HG03175 (cell line): ENCODE measurements around the gene CD300E.

Experiments
- ATAC-seq: cut with Tn5 transposase; IDR thresholded peaks from one replicate; pipeline ENCODE4 v1.9.1; 2021; ENCODE audit warnings: mild to moderate bottlenecking, moderate library complexity; ENCODE audit not compliant: unreplicated experiment

The CD300E gene

DNA sequence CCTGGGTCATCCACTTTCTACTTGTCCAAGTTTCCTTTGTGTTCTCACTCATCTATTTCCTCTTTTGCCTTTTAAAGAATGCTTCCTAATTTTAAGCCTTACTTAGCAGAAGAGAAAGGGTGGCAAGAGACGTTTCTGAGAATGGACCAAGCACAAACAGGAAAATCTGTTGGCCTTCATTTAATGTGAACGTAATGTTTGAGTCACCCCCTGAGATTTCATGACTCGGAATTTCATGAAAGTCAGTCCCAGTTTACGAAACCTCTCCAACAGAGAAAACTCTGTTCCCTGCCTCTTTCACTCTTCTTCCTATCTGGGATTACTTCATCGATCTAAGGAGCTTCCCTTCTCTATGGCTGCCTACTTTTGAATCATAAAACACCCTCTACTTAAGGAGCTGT is at the start of gene CD300E:
Gene CD300E (minus strand): TSS at position 46 of the 401 bp plus-strand sequence. CDS start 117 bp downstream, outside the sequence.
- ATAC-seq: no peak

DNA sequence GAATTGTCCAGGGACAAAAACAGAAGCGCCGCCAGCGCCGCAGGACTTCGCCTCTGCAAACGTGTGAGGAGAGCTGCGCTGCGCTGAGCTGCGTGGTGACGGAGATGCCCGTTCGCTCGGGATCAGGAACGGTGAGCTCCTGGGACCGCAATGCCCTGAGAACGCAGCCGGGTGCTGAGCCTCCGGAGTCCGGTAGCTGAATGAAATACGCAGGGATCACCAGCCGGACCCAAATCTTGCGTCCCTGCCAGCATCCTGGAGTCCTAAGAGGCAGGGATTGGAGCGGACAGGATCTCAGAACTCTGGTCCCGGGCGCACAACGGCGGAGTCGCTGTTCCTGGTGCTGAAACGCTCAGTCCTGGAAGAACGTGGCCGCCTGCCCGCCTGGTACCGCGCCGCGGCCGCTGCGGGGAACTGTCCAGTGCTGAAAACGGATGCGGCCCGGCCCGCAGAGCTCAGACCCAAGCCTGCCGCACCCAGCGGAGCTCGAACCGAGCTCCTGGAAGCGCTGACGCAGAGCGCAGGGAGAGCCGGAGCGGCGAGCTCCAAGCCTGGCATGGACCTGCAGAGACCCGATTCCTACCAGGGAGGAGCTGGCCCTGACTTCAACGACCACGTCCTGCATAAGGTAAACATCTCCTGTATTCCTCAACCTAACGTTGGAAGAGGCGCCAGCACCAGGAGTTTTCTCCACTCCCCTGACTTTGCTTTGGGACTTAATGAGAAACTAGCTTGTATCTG is 47.7 kb upstream of the CD300E start:
- no peak for ATAC-seq

DNA sequence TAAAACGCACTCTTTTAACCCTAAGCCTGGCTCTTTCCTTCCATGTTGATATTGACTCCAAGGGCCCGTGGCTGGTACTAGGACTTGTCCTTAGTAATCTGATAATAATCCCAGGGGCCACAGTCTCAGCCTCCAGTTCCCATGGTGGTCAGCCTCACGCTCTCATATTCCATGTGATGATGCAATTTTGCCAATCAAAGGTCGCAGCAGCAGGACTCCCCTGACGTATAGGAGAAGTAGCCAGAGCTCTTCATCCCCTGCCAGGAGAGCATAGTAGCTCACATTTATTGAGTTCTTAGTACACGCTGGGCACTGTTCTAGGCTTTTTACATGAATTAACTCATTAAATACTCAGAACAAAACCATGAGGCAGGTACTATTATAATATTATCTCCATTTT is 46.8 kb upstream of the CD300E start:
- ATAC-seq: no peak

DNA sequence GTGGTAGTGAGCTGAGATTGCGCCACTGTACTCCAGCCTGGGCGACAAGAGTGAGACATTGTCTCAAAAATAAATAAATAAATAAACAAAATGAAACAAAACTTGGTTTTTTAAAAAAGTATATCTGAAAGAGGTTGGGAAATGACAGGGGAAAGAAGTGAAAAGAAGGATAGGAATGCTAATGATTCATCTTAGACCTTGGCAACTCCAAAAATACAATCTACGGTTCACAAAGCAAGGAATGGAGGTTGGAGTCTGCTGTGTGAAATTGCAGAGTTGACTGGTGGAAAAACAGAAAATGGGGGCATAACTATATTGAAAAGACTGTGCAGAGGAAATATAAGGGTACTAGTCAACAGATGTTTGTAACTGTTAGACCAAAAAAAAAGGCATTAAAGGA is 40.0 kb upstream of the CD300E start:
- no peak for ATAC-seq

GRCh38 chr17:74659889-74660288 is 36.4 kb upstream of the CD300E start:
- no peak for ATAC-seq

DNA sequence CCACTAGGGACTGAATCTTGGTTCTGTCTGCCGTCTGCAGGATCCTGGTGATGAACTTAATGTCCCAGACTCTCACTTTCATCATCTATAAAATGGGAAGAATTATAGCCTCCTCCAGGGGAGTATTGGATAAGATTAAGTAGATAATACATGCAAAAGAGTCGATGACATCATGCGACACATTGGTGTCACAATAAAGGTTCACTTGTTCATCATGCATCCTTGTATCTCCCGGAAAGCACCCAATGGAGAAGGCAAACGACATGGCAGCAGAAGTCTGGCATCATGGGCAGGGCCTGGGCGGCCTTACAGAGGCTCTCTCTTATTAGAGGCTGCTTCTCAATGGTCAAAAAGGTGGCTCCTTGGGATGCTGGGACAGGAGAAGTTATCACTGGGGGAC is 35.1 kb upstream of the CD300E start:
- no peak for ATAC-seq

GRCh38 chr17:74654742-74655141 is 31.2 kb upstream of the CD300E start:
- no peak for ATAC-seq

GRCh38 chr17:74652020-74652419 is 28.5 kb upstream of the CD300E start:
- no peak for ATAC-seq

GRCh38 chr17:74649909-74650308 is 26.4 kb upstream of the CD300E start:
- ATAC-seq: no peak

DNA sequence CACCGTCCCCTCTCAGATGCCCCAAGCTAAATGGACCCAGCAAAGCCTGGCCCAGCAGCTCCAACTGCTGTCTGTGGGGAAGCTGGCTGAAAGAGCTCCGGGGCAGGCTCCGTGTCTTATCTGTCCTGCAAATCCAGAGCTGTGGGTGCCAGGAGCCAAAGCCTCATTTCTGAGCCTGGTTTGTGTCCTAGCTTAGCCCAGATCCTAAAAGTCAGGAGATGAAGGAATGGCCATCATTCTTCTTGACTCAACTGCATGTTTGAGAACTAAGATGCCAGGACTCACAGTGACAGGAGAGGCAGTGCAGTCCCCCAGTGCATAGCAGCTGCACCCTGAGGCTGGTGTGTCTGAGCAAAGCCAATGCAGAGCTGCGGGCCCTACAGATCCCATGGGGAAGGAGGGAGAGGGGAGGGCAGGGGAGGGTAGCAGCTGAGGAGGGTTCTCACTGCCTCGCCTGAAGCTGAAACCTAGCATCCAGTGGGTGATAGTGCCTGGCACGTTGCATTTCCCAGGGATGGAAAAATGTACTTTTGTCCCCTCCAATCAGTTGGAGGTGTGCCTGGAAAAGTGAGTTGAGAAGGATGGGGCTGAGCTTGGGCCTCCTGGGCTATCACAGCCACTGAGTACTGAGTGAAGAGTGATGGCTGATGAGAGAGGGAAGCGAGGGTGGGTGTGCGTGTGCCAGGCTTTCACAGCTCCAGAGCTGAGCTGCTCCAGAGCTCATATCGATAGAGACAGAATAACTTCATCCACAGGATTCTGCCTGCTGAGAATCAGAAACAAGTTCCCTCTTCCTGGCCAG is 24.5 kb upstream of the CD300E start:
- ATAC-seq: no peak

DNA sequence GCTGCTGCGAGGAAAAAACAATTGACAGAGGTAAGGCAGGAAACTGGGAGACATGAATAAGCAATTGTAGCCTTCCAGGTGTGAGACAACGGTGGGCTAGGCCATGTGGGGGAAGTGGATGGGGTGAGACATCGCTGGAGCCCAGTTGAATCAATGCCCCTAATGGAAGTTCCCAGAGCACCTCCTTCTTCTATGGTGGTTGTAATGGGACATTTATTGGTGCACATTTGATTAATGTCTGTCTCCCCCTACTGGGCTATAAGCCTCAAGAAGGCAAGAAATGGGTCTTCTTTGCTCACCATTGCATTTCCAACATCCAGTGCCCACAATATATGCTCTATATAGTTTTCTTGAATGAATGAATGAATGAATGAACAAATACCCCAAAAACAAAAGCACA is 22.7 kb upstream of the CD300E start:
- ATAC-seq: no peak

GRCh38 chr17:74645010-74645409 is 21.5 kb upstream of the CD300E start:
- no peak for ATAC-seq

DNA sequence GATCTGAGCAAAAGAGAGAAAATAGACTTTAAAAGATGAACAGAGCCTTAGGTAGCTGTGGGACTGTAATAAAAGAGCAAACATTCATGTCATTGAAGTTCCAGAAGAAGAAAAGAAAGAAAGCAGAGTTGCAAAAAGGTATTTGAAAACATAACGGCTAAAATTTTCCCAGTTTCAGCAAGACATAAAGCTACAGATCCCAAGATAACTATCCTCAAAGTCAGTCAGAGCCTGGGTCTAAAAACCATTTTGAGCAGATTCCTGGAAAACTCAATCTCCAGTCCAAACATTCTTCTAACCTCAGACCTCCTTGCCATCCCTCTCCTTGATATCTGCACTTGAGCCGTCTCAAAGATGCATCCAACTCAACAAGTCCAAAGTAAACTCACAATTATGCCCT is 20.9 kb upstream of the CD300E start:
- ATAC-seq: no peak

DNA sequence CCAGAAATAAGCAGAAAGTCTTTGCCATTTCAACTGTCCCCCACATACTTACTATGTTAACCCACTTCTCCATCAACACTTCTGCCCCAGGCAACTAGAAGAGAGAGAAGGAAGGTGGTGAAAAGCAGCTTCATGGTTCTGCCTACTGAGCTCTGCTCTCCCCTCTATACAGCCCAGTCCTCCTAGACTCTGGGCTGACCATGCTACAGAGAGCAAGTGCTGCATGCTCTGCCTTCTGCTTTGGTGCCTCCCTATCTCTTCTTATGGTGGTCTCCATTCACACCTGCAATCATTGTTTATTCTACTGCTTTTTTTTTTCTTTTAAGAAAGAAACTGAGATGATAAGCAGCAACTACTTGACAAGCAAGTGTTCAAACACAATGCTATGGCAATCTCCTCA is 20.3 kb upstream of the CD300E start:
- no peak for ATAC-seq

- ATAC-seq: no peak
Measured at GRCh38 chr17:74642995-74643394, 19.5 kb upstream of the CD300E start.

DNA sequence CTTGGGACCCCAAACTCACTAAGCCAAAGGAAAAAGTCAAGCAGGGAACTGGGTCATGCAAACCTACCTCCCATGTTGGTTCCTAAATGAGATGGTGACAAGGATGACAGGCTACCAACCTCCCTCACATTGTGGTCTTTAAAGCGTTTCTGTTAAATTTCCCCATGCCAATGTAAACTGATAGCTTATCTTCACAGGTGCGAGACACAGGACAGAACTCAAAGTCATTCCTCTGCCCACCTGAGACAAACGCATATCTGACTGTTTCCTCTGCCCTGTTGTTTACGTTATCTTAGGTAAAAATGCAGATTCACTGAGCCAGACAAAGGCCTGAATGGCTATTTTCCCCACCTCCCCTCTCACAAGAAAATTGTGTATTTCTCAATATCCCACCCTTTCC is 19.0 kb upstream of the CD300E start:
- ATAC-seq: no peak

- ATAC-seq: no peak
Measured at GRCh38 chr17:74641958-74642298, 18.4 kb upstream of the CD300E start.

- no peak for ATAC-seq
Measured at GRCh38 chr17:74641224-74641957, 17.9 kb upstream of the CD300E start.

DNA sequence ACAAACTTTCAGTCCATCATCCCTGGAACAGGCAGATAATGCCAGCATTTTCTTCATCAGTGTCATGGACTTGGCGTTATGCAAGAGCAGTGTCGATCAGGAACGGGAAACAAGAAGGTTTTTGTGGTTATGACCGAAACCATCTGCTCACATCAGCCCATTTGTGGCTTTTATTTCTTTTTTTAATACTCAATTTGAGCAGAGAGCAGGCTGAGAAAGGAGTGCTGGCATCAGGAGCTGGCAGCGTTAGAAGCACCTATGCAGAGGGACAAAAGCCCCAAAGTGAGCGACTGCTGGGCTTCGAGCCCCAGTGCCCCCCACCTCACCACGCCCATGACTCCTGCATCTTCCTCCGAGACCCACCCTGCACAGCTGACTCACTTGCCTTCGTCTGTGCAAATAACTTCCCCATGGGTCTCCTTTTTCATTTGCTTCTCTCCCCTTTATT is 16.2 kb upstream of the CD300E start:
- ATAC-seq: no peak

- no peak for ATAC-seq
Measured at GRCh38 chr17:74637926-74638325, 14.4 kb upstream of the CD300E start.

DNA sequence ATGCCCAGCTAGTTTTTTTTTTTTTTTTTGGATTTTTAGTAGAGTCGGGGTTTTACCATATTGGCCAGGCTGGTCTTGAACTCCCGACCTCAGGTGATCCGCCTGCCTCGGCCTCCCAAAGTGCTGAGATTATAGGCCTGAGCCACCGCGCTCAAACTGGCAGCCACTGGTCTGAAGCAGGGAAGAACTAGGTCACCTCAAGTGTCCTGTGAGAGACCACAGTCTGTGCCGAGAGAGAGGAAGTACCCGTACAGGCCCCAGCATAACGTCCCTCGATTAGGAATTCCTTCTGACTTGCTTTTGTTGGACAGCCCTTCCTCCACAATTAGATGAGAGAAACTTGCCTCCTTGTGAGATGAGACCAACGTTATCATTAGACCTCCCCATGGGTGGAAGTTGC is 13.7 kb upstream of the CD300E start:
- ATAC-seq: no peak
